GM18507 (cell line): ENCODE results near the gene RPN2.
A peak's percentile ranks its signal among the peaks of the same experiment; 100 is the strongest.

Experiments used
- DNase-seq: peaks from one replicate; pipeline ENCODE4 v3.0.0; 2011; ENCODE audit warnings: low read depth; ENCODE audit not compliant: insufficient read length; ENCODE audit errors: extremely low spot score
- FAIRE-seq: peaks from 2 replicates; lab custom pipeline; 2011; peaks lifted over from hg19 to GRCh38; lab: Jason Lieb, UNC

RPN2 gene

DNA sequence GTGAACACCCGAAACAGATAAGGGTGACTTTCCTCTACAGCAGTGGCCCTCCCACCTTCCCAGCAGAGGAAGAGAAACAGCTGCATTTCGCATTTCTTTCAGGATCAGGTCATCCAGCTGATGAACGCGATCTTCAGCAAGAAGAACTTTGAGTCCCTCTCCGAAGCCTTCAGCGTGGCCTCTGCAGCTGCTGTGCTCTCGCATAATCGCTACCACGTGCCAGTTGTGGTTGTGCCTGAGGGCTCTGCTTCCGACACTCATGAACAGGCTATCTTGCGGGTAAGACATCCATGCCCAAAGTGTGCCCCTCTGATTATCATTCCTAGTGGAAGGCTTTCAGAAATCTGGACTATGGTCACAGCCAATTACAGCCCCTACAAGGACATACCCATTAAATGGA is 28.0 kb downstream of the RPN2 start:
- DNase-seq (no peak), FAIRE-seq (no peak)

DNA sequence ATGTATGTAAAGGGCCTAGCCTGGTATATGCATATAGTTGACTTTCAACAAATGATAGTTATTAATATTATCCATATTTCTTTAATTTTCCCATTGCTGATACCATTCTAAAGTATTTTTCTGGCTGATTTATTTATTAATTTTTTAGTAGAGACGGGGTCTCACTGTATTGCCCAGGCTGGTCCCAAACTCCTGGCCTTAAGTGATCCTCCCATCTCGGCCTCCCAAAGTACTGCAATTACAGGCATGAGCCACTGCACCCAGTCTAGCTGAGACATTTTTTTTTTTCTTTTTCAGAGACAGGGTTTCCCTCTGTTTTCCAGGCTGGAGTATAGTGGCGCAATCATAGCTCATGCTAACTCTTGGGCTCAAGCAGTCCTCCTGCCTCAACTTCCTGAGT is 30.1 kb downstream of the RPN2 start:
- FAIRE-seq (no peak), DNase-seq (no peak)

DNA sequence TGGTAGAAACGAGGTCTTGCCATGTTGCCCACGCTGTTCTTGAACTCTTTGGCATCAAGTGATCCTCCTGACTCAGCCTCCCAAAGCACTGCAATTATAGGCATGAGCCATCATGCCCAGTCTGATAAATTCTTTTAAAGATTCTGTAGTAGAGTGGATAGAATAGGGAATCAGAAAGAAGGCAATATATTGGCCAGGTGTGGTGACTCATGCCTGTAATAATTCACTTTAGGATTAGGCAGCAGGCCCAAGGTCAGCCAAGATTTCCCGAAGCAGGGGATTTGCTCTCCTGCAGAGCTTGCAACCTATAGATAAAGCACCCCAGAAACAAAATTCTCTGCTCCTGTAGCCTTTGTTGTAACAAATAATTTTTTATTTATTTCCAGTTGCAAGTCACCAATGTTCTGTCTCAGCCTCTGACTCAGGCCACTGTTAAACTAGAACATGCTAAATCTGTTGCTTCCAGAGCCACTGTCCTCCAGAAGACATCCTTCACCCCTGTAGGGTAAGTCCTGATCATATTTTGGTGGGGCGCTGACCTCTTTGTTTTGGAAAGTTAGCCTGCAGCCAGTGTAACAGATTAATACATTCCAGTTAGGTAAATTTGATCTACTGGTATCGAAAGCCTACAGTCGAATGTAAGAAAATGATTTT is 30.7 kb downstream of the RPN2 start:
- DNase-seq = no peak
- FAIRE-seq = no peak

DNA sequence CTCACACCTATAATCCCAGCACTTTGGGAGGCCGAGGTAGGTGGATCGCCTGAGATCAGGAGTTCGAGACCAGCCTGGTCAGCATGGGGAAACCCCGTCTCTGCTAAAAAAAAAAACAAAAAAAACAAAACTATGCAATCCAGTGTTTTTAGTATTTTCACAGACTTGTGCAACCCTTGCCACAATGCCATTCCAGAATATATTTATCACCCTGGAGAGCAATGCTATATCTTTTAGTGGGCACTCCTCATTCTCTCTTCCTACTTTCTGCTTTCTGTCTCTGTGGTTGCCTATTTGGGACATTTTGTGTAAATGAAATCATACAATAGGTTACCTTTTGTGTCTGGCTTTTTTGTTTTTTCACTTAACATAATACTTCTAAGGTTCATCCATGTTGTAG is 39.3 kb downstream of the RPN2 start:
- FAIRE-seq (no peak), DNase-seq (no peak)

DNA sequence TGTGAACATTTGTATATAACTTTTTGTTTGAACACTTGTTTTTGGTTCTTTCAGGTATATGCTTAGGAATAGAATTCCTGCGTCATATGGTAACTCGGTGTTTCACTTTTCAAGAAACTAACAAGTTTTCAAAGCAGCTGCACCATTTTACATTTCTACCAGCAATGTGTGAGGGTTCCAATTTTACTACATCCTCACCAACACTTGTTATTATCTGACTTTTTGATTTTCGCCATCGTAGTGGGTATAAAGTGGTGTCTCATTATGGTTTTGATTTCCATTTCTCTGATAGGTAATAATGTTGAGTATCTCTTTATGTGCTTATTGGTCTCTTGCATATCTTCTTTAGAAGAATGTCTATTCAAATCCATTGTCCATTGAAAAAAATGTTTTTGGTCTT is 39.8 kb downstream of the RPN2 start:
- no peak for FAIRE-seq
- no peak for DNase-seq

DNA sequence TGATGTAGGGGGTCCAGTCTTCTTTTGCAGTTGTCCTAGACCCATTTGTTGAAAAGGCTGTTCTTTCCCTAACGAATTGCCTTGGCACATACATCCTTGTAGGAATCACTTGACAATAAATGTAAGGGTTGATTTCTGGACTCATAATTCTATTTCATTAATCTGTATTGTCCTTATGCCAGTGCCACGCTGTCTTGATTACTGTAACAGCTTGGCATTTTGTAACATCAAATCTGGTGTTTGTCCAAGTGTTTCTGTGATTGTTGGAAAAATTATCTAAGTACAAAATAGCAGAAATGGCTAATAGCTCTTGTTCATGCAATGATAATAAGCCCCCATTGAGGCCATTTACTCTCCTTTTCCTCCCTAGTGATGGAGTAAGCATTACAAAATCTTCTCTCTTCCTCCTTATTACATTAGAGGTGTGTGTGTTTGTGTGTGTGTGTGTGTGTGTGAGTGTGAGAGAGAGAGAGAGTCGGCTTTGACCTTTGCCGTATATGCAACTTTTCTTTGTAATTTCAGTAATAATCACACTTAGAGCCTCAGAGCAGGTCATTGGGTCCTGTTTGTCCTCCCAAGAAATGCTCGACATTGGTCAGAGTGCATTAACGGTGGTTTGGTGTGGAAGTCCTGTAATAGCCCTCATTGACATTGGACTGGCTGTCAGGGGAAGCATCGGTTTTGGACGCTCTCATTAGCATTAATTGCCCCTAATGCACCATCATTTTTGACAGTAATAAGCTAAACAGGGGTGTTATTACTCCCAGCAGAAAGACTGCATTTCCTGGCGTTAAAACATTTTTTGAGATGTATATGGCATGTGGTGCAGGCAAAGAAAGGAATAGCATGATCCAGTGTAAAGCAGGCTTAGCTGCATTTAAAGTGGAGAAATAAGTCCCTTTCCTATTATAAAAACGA is 40.9 kb downstream of the RPN2 start:
- no peak for DNase-seq
- no peak for FAIRE-seq

DNA sequence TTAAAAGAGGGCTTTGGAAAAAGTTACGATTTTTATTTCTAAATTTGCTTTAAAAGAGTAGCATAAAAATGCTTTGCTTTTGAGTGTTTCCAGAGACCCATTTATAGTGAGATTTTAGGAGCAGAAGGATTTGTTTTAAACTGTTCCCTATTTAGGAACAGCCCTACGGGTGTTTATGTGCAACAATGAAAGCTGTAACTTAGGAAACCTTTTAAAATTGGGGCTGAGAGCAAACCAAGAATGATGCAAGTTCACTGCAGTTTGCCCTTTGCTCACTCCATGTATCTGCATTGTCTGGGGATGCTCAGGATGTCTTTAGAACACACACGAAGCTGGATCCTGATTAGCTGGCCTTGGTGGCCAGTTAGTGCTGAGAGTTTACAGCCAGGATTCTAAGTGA is 41.6 kb downstream of the RPN2 start:
- no peak for FAIRE-seq
- DNase-seq = no peak

DNA sequence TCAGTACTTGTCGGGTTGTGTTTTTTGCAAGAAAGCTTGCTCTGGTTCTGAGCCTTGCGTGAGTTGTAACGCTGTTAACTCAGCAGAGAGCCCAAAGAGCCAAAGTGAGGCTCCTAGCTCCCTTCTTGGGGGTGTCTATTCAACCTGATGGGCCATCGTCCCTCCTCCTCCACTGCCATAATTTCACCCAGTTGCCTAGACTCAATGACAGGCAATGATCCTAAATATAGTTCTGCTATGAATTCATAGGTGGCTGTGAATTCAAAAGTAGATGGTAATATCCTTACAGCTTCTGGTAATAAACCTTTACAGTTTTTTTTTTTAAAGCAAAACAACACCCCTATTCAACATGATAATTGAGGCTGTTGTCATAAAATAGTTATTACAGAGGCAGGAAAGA is 43.0 kb downstream of the RPN2 start:
- FAIRE-seq (no peak), DNase-seq (no peak)

DNA sequence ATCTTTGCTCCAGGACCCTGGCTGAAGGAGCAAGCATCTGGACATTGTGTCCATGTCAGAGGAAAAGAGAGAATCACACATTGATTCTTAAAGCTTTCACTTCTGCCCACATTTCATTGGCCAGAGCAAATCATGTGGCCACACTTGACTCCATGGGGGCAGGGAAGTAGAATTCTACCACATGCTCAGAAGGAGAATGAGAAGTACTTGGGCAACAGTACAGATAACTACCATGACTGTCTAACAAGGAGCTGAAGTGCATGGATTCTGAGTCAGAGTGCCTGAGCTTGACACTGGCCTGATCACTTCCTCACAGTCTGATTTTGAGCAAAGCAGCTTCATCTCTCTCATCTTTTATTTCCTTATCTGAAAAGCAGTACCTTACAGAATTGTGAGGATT is 43.9 kb downstream of the RPN2 start:
- DNase-seq (no peak), FAIRE-seq (peak; percentile 24)

DNA sequence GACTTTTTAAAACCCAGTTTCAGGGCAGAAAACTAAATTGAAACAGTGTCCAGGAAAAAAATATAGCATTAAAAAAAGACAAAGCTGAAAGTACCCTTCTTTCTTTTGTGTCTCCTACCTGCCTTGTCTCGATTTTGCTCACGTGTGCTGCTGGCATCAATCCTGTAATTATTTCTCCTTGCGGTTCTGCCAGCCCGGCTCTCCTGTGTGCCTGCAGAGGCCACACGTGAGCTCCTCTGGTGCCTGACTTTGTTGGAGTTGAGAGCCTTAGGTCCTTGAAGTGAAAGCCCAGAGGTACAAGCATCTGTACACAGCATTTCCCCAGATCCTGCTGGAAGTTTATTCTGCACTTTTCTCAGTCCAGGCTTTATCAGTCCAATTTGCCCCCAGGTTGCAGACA is 46.0 kb downstream of the RPN2 start:
- FAIRE-seq (no peak), DNase-seq (no peak)

DNA sequence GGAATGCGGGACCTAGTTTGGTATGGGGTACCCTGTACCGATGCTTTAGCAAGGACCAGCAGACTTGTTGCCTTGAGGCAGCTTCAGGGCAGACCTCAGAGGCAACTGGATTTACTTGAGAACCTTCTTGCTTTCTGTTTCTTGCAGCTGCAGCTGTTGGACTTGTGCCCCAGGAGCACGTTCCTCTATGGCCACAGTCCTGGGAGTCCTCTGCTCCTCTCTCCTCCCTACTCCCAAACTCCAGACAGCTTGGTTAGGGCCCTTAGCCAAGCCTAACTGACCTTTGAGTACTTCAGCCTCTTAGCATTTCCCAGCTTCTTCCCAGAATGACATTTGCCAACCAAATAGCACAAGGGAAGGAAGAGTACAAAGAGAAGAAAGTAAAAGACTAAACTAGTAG is 47.8 kb downstream of the RPN2 start:
- no peak for FAIRE-seq
- no peak for DNase-seq

DNA sequence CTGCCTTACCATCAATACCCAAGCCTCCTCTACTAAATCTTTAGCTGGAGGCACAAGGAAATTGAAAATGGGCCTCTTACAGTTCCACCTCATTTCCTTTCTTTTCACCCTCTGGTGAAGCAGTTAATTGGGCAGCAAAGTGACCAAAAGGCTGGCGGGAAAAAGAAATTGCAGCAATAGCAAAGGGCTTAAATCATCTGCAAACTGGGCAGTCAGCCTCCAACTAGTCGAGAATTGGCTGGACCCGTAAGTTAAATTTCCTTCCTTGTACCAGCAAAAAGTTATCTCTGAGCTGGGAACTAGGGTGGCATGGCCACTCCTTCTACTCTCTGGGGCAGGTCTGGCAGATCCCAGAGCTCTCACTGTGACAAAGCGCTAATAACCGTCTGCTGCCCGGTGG is 49.0 kb downstream of the RPN2 start:
- FAIRE-seq (no peak), DNase-seq (no peak)

DNA sequence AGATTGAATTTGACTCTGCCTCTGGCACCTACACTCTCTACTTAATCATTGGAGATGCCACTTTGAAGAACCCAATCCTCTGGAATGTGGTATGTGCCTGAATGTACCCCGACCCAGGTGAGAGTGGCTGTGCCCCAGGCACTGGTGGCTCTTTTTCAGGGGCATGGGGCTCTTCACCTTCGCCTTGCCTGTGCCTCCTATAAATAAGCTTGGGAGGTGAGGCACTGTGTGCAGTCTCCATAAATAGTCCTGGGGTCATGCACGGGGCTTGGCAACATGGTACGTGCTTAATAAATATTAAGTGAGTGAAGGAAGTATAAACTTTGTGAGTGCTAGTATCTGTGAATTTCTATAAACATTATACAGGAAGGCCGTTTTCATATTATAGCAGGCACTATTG is 49.5 kb downstream of the RPN2 start:
- DNase-seq (no peak), FAIRE-seq (no peak)

DNA sequence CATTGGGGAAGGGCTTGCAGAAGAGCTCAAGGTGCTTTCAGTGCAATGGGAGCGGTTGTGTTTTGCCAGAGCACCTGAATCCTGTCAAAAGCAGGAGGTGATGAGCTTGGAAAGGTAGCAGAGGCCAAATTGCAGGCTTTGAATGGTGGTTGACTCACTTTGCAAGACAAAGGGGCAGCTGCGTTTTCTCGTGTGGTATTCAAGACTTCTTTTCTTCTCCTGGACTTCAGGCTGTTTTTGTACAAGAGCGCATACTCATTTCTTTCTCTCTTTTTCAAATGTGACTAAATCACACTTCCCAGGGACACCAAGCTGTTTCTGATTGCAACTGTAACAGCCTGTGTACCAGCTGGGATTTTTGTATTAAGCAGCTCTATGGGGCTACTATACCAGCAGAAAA is 50.2 kb downstream of the RPN2 start:
- DNase-seq (no peak), FAIRE-seq (no peak)

DNA sequence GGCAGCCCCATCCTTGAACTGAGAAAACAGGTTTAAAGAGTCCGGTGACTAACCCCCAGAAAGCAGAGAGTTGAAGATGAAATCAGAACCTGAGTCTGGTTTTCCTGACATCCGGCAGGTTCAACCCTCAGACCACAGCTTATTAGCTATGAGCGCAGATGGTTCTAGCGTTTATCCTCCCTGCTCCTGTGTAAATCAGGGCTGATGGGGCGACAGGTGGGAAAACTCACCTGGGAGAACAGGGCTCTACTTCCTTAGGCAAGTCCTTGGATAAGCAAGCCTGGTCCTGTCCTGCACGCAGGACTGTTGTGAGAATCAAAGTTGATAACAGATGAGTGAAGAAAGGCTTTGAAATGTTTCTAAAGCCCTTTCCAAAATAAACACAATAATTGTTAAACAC is 51.1 kb downstream of the RPN2 start:
- DNase-seq (no peak), FAIRE-seq (no peak)

DNA sequence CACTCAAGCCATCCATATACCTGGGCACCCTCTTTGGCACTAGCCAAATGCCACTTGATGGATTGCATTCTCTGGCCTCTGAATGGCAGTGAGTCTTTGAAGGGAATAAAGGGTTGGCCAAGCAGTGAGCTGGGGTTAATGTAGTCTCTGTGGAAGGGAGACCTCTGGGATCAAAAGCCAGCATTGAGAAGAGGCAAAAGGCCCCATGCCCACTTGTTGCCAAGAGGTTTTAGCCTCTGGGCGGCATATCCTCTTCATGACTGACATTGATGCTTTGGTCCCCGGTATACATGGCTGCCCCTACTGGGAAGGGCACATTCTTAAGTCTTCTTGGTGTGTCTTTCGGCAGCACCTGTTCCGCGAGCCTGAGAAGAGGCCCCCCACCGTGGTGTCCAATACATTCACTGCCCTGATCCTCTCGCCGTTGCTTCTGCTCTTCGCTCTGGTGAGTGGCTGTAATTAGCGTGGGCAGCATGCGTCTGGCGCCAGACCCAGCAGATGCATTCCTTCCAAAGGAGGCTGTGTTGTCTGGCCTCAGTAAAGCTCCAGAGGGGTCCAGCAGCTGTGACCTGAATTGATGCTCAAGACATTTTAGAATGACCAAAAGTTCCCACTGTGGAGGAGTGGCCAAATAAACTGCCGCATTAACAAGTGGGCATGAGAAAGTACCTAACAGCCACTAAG is 53.0 kb downstream of the RPN2 start:
- no peak for FAIRE-seq
- DNase-seq = no peak

DNA sequence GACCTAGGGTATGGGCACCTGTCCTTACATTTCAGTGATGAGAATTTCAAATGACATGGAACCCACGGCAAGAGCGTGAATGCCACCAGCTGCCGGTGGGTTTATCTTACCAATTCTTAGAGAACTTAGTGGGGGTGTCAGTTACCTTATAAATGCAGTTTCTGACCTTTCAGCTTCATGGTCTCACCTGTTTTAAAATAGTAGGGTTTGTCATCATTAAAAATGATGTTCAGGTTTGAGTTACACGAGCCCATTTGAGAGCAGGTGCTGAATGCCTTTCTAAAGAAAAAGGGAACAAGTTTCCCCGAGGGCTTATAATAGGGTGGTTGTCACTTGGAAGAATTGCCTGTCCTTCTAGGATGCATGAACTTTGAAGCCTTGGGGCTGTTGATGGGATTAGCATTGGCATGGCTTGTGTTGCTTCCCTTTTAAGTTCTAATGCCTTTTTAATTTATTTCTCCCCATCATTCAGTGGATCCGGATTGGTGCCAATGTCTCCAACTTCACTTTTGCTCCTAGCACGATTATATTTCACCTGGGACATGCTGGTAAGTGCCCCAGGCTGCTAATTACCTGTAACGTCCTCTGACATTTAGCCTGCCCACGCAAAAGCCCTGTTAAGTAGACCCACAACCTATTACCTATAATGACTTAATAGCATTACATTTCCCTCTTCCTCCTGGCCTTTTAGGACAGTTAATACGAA is 54.6 kb downstream of the RPN2 start:
- DNase-seq (no peak), FAIRE-seq (no peak)

DNA sequence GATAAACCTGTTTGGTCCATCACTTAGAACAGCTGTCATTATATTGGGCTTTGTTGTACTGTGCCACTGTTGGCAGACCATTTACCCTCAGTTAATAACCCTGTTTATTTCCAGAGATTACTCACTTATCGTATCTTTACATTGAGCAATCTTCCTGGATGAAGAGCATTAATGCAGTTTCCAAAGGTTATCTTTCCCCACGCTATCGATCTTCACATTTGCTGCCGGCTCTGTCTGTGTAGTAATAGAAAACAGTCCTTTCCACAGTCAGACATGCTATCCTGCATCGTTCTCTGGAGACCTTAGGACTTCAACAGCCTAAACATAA is 55.1 kb downstream of the RPN2 start:
- DNase-seq (no peak), FAIRE-seq (no peak)

DNA sequence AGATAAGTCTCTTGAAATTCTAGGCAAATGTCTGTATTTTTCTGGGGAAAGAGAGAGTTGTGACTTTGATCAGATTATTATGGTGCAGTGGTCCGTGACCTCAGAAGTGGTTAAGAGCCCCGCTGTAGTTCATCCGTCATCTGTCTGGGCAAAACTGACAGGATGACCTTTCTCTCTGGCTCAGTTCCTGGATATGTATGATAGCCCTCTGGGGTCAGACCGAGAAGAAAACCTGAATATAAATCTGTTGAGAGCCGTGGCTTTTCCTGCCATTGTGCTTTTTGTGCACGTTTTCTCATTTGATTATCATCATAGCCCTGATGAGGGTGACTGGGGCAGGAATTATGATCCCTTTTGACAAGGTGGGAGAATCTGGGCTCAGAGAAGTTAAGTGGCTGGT is 55.9 kb downstream of the RPN2 start:
- FAIRE-seq (no peak), DNase-seq (no peak)

DNA sequence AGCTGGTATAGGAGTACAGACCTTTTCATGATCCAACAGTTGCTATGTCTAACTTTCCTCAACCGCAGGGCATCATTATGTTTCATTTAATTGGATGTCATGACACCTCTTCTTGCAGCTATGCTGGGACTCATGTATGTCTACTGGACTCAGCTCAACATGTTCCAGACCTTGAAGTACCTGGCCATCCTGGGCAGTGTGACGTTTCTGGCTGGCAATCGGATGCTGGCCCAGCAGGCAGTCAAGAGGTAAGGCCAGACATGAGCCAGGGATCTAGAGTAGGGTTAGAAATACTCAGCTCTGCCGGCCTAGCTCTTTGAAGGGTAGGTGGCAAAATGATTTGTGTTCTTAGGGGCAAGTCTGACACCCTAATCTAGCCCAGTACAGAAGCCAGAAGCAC is 57.3 kb downstream of the RPN2 start:
- DNase-seq (no peak), FAIRE-seq (no peak)
